Measurements from ENCODE around the gene SNED1.

DNA sequence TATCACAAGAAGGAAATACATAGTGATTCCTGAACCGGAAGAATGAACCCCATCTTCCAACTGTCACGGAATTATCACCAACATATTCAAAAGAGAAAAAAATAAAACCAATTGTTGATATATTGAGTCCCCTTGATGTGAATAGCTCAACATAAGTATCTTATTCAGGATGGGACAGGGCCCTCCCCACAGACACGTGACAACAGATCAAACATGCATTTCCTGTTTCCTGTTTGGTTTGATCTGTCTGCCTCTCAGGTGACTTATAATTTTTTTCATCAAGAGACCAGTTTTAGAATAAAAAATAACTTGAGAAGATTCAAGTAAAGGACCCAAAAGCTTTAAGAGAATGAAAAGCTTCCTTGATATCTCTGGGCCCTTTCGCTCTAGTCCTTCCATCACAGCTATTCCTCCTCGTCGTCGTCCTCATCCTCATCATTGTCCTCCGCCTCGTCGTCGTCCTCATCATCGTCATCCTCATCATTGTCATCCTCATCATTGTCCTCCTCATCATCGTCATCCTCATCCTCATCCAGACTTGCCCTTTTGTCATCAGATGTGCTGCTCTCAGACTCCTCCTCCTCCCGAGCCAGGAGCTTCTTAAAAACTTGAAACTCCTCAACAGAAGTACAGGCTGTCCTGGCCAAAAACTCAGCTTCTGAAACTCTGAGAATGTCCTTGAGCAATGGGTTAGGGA lies 97.3 kb downstream of the SNED1 start:
- TF ChIP-seq, protein P1, sequence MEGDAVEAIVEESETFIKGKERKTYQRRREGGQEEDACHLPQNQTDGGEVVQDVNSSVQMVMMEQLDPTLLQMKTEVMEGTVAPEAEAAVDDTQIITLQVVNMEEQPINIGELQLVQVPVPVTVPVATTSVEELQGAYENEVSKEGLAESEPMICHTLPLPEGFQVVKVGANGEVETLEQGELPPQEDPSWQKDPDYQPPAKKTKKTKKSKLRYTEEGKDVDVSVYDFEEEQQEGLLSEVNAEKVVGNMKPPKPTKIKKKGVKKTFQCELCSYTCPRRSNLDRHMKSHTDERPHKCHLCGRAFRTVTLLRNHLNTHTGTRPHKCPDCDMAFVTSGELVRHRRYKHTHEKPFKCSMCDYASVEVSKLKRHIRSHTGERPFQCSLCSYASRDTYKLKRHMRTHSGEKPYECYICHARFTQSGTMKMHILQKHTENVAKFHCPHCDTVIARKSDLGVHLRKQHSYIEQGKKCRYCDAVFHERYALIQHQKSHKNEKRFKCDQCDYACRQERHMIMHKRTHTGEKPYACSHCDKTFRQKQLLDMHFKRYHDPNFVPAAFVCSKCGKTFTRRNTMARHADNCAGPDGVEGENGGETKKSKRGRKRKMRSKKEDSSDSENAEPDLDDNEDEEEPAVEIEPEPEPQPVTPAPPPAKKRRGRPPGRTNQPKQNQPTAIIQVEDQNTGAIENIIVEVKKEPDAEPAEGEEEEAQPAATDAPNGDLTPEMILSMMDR (IDR thresholded peaks at IDR 0.05) = no peak
- no peak for TF ChIP-seq RCOR1 (IDR thresholded peaks at IDR 0.05; ENCODE audit: low read depth, low read length)
- no peak for TF ChIP-seq NFE2L2 (conservative IDR thresholded peaks at IDR 0.05; ENCODE audit: low read length)
- TF ChIP-seq JUN (IDR thresholded peaks at IDR 0.05) = no peak
- TF ChIP-seq, protein P2, sequence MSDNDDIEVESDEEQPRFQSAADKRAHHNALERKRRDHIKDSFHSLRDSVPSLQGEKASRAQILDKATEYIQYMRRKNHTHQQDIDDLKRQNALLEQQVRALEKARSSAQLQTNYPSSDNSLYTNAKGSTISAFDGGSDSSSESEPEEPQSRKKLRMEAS (IDR thresholded peaks at IDR 0.05) = no peak
- no peak for TF ChIP-seq POLR2A (IDR thresholded peaks at IDR 0.05; ENCODE audit: low read length)
- TF ChIP-seq REST (IDR thresholded peaks at IDR 0.05) = no peak
- TF ChIP-seq MAZ (IDR thresholded peaks at IDR 0.05; ENCODE audit: borderline replicate concordance, low read depth, low read length) = no peak
- no peak for TF ChIP-seq EP300 (IDR thresholded peaks at IDR 0.05)
- TF ChIP-seq, protein P3, sequence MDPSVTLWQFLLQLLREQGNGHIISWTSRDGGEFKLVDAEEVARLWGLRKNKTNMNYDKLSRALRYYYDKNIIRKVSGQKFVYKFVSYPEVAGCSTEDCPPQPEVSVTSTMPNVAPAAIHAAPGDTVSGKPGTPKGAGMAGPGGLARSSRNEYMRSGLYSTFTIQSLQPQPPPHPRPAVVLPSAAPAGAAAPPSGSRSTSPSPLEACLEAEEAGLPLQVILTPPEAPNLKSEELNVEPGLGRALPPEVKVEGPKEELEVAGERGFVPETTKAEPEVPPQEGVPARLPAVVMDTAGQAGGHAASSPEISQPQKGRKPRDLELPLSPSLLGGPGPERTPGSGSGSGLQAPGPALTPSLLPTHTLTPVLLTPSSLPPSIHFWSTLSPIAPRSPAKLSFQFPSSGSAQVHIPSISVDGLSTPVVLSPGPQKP (IDR thresholded peaks at IDR 0.05; ENCODE audit: low read depth, low read length) = no peak
- no peak for TF ChIP-seq POLR2AphosphoS2 (conservative IDR thresholded peaks at IDR 0.05; ENCODE audit: low read length)
- TF ChIP-seq ZFP36 (IDR thresholded peaks at IDR 0.05; ENCODE audit: borderline replicate concordance, partially characterized antibody) = no peak
- no peak for TF ChIP-seq ESRRA (IDR thresholded peaks at IDR 0.05; ENCODE audit: borderline replicate concordance, low read length)
